HG02642 (cell line): ENCODE results near the gene TMEM37.

Source experiments
- ATAC-seq: cut with Tn5 transposase; IDR thresholded peaks from one replicate; pipeline ENCODE4 v1.9.1; 2021; ENCODE audit warnings: mild to moderate bottlenecking; ENCODE audit not compliant: unreplicated experiment, poor library complexity

The TMEM37 gene

DNA sequence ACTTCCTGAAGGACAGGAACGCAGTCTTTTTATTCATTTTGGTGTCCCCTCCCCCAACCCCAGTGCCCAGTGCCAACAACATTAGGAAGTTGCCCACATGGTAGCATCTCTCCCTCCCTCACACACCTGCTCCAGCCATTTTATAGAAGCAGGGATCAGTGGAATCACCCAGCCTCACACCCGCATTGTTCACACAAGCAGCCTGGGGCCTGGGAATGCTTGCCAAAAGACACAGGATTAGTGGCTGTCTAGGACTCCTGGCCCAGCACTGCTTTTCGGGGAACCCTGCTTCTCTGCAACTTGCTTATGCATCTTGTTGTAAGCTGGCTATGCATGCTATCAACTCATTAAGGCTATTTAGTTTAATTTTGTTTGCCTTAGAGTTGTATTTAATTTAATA, 17.9 kb downstream of the TMEM37 start:
- no peak for ATAC-seq

DNA sequence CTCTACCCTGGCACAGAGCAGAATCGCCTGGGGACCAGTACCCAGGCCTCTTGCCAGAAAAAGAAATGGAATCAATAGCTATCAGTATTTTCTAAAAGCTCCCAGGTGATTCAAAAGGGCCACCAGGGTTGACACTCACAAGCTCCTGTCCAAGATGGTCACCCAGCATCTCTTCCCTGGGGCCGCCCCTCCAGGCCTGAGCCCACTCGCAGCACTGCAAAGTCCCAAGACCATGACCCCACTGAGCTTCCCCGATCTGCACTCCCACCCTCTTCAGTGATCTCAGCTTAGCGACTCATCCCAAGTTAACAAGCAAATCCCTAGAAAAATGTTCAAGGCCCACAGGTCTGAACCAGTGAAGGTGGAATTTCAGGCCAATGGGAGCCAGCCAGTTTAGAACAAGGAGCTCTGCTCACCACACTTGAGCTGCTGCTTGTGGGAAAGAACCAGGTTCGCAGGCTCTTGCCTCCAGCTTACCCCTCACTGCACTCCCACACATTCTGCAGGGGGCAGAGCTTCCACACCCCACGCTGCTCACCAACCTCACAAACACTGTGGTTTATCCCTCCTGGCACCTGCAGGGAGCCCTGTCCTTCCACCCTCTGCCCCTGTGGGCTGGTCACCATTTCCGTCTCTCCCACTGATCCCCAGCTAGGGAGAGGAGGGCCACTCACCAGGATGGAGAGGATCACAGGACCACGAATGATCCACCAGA, 19.8 kb downstream of the TMEM37 start:
- ATAC-seq = no peak

DNA sequence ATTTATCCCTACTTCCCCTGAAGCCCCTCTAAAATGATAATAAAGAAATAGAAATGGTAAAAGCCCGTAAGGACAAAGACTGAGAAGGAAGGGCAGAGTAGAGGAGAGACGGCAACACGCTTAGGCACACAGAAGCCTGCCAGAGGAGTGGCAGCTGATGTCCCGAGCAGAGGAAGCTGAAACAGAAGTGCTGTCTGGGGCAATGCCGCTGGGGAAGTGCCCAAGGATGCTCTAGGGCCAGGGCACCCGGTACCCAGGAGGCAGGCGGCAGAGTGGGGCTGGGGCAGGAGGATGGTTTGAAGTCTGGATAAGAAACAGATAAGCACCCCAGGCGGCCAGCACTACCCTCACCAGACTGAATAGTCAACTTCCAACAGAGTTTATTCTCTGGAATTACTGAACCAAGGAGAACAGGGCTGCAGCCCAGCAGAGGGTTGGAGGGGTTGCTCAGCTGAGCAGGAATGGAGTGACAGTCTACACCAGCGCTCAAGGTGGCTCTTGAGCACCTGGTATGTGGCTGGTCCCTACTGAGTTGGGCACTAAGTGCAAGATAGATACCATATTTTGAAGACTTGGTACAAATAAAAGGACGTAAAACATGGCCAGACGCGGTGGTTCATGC, 22.4 kb downstream of the TMEM37 start:
- ATAC-seq = no peak

DNA sequence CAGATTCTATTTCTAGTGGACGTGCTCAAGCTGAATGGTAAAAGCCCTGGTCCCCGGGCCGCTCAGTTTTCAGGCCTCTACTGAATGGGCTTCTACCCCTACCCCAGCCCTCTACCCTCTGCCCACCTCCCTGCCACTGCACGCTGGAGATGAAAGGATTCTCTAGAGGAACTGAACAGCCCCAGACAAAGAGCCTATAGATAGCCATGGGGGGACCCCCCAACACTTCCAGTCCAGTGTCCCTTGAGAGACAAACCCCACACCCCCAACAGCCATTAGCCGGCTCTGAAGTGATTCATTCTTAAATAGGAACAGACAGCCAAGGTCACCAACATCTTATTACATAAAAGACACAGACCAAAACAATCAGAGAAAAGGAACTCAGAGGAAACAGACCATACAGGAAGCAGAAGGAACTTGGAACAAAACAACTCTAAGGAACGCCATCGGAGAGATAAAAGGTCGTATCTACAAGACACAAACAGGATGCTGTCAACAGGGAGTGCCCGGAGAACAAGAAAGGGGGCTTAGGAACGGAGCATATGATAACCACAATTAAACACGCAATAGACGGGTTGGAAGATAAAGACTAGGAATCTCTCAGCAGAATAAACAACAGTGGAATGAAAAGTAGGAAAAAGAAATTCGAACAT, 23.5 kb downstream of the TMEM37 start:
- no peak for ATAC-seq

DNA sequence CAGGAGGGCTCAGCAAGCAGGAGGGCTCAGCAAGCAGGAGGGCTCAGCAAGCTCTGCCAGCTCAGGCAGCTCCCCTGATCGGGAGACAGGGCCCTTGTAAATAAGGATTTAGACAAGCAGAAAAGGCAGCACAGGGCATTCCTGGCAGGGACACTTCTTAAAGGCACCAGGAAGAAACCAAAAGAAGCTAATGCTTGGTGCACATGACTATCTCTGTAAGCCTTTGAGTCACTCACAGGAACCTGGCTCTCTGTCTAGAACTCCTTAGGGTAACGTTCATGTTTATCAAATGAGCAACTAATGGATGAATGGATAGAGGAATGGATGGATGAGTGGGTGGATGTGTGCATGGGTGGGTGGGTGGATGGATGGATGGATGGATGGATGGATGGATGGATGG, 28.4 kb downstream of the TMEM37 start:
- ATAC-seq = no peak

DNA sequence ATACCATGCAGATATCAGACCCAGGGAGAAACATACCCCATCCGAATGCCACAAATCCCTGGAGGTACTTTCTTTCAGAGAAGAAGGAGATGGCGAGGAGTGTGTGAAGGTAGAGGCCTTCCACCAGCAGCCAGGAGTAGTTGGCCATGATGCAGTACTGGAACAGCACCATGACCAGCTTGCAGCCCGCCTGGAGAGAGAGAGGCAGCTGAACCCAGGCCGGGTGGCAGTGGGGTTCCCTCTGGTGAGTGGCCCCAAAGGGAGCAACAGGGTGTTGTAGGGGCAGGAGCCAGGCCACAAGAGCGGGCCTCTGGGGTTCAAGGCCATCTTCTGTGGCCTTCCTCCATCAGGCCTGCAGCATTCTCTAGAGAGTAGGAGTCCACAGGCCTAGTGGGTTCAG, 30.2 kb downstream of the TMEM37 start:
- no peak for ATAC-seq

DNA sequence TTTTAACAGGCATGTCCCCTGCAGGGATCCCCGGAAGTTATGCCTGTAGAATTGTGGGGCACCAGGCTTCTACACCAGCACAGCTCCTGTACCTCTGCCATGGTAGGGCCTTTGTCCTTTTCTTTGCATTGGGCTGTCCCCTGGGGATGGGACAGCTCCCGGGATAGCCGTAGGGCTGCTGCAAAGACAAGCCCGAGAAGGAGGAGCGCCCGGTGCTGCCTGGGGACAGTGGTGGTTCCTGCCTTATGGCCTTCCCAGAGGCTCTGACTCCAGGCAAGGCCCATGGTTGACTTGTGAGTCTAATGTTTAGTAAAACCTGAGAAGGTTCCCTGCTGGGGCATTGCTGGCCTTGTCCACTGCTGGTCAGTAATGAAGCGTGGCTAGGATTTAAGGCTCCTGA, 30.9 kb downstream of the TMEM37 start:
- no peak for ATAC-seq

DNA sequence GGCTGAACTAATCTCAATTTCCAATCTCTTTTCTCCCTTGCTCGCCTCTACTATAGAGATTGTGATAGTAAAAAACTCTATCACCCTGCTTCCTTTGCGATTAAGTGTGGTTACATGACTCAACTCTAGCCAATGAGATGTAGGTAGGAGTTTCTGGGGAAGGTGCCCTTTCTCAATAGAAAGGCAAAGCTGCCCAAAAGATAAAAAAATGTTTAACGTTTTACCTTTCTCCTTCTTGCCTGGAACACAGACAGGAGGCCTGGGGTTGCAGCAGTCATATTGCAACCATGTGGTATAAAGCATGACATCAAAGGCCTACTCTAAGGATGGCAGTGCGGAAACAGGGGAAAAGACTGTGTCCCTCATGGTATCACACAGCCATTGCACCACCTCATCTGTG, 31.5 kb downstream of the TMEM37 start:
- no peak for ATAC-seq

DNA sequence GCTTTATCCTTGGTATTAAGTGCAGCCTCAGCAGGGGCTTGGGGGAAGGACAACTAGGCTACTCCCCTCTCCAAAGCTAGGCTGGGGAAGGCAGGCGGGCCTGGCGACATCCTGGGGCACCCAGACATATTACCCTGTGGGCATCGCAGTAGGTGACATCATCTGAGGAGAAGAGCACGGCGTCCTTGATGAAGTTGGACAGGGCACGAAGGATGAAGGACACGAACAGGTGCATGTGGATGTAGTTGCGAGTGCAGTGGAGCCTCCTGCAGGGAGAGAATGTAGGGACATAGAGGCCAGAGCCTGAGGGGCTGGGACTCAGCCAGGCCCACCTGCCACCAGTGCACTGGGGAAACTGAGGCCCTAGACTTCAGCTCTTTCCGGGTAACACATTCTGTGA, 32.3 kb downstream of the TMEM37 start:
- no peak for ATAC-seq

DNA sequence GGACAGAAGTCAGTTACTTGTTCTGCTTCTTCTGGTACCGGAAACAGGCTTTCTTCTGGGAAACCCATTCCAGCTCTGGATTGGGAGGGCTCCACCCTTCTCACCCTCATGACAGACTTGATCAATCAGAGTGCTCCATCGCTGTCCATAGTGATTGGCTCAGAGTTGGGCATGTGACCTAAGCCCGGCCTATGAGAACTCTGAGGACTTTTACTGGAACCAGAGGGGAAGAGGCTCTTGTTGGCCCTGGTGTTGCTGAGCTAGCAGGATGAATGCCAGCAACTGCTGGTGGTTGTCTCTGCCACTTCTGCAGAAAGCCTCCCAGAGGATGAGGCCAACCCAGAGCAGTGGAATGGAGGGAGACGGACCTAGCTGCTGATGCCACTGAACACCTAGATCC, 33.3 kb downstream of the TMEM37 start:
- ATAC-seq = no peak

DNA sequence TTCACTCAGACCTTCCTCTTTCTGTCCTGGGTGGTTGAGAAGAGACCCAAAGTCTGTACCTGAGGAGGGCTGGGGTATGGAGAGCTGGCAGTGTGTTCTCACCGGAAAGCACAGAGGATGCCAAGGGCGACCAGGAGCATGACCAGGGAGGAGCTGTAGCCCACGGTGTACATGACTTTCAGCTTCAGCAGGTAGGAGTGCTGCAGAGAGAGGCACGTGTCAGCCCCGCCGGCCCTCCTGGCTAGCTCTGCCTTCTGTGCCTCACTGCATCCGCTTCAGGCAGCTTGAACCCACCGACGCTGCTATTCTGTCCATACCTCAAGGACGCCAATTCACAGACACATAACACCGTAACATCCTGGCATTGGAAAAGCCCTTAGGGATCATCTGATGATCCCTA, 34.0 kb downstream of the TMEM37 start:
- no peak for ATAC-seq

DNA sequence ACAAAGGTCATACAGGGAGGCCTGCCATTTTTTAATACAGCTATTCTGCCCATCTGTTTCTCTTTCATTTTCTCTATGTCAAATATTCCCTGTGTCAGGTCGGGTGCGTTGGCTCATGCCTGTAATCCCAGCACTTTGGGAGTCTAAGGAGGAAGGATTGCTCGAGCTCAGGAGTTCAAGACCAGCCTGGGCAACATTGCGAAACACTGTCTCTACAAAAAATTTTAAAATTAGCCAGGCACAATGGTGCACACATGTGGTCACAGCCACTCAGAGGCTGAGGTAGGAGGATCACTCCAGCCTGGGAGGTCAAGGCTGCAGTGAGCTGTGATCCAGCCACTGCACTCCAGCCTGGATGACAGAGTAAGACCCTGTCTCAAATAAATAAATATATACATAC, 34.7 kb downstream of the TMEM37 start:
- ATAC-seq = no peak

DNA sequence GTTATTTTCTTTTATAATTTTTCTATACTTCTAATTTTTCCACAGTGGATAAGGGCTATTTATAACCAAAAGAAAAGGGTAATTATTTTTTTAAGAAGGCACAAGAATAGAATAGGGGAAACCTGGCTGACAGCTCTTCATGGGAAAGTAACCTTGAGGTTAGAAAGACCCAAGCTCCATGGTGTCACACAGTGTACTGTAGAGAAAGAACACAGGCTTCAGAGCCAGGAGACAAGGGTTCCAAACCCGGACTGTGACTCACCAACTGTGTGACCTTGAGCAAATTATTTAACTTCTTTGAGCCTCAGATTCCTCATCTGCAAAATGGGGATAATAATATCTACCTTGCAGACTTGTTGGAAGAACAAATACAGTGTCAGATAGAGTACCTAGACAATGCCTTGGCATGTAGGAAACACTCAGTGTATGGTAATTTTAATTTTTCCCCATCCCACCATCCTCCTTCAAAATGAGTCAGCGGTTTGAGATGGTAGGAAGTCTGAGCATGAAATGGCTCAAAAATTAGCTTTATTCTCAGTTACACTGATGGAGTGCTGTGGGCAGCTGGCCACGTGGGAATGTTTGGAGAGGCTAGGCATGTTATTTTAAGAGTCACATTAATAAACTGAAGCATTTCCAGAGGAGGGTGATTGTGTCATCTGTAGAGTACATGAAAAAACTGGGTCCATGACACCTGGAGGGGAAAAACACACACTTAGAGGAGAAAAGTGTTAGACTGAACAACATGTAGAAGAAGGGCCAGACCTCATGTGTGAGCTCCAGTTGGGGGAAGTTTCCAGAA, 36.7 kb downstream of the TMEM37 start:
- ATAC-seq = peak; percentile 41

DNA sequence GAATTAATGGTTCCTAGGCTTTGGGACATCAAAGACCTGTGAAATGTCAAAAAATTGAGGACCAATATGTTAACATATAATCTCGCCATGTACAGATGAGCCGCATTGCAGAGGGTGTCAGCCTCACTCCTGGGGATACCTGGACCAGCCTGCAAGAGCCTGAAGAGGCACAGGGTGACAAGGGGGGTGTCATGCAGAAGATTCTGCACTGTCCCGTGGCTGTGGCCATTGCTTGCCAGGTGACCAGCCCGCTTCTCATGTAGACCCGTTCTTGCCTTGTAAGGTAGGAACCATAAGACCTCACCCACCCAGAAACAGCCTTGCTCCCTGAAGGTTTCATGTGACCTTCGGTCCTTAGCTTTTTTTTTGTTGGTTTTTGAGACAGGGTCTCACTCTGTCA, 37.5 kb downstream of the TMEM37 start:
- no peak for ATAC-seq

DNA sequence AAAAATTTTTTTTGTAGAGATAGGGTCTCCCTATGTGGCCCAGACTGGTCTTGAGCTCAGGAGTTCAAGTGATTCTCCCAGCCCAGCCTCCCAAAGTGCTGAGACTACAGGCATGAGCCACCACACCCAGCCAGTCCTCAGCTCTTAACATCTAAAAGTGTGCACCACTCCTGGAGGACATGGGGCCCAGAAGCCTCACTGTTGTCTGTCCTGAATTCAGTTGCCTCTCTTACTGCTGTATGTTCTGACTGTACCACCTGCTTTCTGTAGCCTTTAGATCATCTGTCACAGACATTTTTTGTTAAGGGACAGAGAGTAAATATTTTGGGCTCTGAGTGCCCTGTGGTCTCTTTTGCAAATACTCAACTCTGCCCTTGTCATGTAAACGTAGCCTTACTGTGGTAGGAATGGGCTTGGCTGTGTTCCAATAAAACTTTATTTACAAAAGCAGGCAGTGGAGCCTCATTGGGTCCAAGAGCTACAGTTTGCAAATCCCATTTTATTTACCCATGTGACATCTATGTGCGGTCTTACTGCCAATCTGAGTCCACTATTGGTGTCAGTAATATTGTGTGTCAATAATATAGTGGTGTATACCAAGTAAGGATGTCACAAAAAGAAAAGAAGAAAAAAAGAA, 38.1 kb downstream of the TMEM37 start:
- no peak for ATAC-seq

DNA sequence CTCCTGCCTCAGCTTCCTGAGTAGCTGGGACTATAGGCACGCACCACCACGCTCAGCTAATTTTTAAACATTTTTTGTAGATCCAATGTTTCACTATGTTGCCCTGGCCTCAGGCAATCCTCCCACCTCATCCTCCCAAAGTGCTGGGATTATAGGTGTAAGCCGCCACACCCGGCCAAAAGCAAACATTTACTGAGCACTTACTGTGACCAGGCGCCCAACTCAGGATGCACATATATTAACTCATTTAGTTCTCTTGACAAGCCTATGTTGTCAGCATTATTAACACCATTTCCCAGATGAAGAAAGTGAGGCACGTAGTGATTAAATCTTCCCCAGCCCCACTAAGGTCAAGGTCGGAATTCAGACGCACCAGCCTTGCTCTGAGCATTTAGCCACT, 41.1 kb downstream of the TMEM37 start:
- no peak for ATAC-seq

DNA sequence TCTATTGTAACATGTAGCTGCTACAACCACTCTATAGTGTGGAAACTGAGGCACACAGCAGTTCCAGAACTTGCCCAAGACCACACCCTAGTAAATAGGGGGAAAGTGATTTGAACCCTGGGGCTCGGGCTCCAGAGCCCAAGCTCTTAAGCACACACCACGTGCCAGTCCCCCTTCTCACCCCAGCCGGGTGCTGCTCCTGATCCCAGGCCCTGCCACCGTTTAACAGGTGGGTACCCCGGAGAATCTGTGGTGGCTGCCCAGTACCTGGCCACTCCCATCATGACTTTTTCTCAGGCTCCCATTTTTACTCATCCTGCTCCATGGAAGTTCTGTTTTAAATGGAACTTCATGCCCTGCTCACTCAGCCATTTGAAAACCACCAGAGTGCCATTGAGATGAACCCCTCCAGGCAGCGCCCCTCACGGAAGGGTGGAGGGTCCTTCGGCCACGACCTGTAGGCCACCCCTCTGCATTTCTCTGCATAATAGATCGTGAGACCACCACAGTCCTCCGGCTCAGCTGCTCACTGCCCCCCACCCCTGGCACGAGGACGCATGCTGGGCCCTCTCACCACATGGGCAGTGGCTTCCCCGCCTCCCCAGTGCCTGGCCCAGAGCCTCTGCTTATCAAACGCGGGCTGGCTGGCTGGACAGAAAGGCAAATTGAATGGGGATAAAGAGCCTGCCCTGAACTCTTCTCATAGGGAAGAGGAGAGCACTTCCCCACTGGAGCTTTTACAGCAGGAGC, 42.1 kb downstream of the TMEM37 start:
- no peak for ATAC-seq

DNA sequence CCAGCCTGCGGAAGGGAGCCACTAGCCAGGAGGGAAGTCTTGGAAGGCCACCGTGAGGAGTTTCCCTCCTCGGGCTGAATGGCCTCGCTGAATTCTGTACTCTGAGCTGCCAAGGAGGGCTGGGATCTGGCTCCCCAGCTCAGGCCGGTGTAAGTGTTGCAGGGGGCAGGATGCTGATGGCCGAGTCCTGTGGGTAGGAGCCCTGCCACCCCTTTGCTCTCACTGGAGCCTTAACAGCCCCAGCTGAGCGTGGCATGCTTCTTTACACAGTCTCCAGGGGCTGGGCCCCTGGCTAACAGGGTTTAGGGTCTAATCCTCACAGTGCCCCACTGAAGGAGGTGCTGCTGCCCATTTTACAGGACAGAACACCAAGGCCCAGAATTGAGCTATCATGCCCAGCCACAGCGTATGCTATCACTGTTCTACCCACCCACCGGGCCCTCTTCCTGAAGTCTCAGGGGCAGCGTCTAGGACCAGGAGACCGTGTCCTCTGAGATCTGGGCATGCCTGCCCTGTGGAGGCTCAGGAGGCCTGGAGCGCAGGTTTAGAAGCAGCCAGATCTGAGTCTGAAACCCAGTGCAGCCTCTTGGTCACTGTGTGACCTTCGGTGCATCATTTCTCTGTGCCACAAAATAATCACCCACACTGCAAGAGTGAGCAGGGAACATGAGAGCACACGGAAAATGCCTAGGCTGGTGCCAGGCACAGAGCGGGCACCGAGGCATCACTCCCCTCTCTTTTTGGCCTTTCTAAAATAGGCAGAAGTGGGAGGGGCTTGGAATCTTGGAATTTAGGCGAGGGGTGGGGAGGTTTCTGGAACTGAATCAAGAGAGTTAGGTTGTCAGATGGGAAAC, 42.9 kb downstream of the TMEM37 start:
- no peak for ATAC-seq

DNA sequence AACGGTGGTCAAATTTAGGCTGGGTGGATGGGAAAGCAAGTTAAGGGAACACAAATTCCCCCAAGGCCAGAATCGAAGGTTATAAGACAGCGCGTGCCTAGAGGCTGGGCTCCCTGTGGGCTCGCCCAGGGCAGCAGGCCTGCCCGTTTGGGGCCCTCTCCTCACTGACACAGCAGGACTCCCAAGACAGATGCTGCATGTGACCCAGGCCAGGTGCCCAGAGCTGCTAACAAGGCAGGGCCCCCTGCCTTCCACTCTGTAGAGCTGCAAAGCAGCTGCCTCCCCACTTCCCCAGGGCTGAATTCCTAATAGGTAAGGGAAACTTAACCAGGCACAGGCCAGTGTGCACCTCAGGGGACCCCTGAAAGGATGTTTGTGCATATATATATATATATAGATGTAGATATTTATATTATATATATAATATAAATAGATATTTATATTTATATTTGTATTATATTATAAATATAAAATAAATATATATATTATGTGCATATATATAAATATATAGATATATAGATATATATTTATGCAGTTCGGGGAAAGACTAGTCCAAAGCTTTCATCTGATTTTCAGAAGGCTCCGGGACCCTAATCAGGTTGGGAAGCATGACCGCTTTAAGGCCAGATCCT, 43.7 kb downstream of the TMEM37 start:
- ATAC-seq = no peak
